ENCODE data around the gene DNAJB1. TPM values are rescaled to one million over a fixed set of nuclear protein-coding genes. Genes with fewer than 3 reads are reported as not detected.
A peak's percentile ranks its signal among the peaks of the same experiment; 100 is the strongest.

DNAJB1 gene
- total and polyA plus RNA-seq, 2 of the 13 experiments (the other 11 are each of a cell fraction or from before 2014, with no cell fraction given), result 87.5 to 97.3 TPM

DNA sequence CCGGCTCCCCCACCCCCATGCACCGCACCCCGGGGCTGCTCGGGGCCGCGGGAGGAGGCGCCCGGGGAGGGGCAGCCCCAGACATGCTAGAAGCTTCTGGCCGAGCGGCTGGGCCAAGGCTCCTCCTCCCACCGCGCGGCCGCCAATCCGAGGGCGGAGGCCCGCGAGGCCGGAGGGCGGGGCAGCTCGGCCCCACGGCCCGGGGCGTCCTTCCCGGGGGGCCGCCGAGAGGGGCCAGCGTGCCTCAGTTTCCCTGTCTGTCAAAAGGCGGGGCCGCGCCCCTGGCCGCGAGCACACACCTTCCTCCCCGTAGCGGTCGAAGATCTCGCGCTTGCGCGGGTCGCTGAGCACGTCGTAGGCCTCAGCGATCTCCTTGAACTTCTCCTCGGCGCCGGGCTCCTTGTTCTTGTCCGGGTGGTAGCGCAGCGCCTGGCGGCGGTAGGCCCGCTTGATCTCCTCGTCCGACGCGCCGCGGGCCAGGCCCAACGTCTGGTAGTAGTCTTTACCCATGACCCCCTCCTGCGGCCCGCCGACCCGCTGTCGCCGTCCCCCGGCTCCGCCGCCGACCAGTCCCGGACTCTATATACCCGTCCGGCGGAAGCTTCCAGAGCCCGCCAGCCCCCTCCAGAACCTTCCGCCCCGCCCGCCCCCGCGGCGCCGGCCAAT is at the start of gene DNAJB1 (continued):
- TF ChIP-seq, protein P1, sequence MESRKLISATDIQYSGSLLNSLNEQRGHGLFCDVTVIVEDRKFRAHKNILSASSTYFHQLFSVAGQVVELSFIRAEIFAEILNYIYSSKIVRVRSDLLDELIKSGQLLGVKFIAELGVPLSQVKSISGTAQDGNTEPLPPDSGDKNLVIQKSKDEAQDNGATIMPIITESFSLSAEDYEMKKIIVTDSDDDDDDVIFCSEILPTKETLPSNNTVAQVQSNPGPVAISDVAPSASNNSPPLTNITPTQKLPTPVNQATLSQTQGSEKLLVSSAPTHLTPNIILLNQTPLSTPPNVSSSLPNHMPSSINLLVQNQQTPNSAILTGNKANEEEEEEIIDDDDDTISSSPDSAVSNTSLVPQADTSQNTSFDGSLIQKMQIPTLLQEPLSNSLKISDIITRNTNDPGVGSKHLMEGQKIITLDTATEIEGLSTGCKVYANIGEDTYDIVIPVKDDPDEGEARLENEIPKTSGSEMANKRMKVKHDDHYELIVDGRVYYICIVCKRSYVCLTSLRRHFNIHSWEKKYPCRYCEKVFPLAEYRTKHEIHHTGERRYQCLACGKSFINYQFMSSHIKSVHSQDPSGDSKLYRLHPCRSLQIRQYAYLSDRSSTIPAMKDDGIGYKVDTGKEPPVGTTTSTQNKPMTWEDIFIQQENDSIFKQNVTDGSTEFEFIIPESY (CRISPR knock-in tag; IDR thresholded peaks at IDR 0.05), result no peak
- TF ChIP-seq, protein P2, sequence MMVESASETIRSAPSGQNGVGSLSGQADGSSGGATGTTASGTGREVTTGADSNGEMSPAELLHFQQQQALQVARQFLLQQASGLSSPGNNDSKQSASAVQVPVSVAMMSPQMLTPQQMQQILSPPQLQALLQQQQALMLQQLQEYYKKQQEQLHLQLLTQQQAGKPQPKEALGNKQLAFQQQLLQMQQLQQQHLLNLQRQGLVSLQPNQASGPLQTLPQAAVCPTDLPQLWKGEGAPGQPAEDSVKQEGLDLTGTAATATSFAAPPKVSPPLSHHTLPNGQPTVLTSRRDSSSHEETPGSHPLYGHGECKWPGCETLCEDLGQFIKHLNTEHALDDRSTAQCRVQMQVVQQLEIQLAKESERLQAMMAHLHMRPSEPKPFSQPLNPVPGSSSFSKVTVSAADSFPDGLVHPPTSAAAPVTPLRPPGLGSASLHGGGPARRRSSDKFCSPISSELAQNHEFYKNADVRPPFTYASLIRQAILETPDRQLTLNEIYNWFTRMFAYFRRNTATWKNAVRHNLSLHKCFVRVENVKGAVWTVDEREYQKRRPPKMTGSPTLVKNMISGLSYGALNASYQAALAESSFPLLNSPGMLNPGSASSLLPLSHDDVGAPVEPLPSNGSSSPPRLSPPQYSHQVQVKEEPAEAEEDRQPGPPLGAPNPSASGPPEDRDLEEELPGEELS (CRISPR knock-in tag; IDR thresholded peaks at IDR 0.05), result peak; percentile 46
- no peak for TF ChIP-seq NR3C1 (CRISPR knock-in tag; IDR thresholded peaks at IDR 0.05)
- TF ChIP-seq, protein P3, sequence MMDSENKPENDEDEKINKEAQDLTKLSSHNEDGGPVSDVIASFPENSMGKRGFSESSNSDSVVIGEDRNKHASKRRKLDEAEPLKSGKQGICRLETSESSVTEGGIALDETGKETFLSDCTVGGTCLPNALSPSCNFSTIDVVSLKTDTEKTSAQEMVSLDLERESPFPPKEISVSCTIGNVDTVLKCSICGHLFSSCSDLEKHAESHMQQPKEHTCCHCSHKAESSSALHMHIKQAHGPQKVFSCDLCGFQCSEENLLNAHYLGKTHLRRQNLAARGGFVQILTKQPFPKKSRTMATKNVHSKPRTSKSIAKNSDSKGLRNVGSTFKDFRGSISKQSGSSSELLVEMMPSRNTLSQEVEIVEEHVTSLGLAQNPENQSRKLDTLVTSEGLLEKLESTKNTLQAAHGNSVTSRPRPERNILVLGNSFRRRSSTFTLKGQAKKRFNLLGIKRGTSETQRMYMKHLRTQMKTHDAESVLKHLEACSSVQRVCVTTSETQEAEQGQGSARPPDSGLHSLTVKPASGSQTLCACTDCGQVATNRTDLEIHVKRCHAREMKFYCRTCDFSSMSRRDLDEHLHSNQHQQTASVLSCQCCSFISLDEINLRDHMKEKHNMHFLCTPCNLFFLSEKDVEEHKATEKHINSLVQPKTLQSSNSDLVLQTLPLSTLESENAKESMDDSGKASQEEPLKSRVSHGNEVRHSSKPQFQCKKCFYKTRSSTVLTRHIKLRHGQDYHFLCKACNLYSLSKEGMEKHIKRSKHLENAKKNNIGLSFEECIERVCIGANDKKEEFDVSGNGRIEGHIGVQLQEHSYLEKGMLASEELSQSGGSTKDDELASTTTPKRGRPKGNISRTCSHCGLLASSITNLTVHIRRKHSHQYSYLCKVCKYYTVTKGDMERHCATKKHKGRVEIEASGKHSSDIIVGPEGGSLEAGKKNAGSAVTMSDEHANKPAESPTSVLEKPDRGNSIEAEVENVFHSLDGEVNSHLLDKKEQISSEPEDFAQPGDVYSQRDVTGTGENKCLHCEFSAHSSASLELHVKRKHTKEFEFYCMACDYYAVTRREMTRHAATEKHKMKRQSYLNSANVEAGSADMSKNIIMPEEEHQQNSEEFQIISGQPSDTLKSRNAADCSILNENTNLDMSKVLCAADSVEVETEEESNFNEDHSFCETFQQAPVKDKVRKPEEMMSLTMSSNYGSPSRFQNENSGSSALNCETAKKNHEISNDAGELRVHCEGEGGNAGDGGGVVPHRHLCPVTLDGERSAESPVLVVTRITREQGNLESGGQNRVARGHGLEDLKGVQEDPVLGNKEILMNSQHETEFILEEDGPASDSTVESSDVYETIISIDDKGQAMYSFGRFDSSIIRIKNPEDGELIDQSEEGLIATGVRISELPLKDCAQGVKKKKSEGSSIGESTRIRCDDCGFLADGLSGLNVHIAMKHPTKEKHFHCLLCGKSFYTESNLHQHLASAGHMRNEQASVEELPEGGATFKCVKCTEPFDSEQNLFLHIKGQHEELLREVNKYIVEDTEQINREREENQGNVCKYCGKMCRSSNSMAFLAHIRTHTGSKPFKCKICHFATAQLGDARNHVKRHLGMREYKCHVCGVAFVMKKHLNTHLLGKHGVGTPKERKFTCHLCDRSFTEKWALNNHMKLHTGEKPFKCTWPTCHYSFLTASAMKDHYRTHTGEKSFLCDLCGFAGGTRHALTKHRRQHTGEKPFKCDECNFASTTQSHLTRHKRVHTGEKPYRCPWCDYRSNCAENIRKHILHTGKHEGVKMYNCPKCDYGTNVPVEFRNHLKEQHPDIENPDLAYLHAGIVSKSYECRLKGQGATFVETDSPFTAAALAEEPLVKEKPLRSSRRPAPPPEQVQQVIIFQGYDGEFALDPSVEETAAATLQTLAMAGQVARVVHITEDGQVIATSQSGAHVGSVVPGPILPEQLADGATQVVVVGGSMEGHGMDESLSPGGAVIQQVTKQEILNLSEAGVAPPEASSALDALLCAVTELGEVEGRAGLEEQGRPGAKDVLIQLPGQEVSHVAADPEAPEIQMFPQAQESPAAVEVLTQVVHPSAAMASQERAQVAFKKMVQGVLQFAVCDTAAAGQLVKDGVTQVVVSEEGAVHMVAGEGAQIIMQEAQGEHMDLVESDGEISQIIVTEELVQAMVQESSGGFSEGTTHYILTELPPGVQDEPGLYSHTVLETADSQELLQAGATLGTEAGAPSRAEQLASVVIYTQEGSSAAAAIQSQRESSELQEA (CRISPR knock-in tag; IDR thresholded peaks at IDR 0.05; ENCODE audit: not compliant biosample characterization), result no peak
- TF ChIP-seq NR2F1 (CRISPR knock-in tag; IDR thresholded peaks at IDR 0.05), result no peak
- TF ChIP-seq, protein P4, sequence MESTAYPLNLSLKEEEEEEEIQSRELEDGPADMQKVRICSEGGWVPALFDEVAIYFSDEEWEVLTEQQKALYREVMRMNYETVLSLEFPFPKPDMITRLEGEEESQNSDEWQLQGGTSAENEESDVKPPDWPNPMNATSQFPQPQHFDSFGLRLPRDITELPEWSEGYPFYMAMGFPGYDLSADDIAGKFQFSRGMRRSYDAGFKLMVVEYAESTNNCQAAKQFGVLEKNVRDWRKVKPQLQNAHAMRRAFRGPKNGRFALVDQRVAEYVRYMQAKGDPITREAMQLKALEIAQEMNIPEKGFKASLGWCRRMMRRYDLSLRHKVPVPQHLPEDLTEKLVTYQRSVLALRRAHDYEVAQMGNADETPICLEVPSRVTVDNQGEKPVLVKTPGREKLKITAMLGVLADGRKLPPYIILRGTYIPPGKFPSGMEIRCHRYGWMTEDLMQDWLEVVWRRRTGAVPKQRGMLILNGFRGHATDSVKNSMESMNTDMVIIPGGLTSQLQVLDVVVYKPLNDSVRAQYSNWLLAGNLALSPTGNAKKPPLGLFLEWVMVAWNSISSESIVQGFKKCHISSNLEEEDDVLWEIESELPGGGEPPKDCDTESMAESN (CRISPR knock-in tag; conservative IDR thresholded peaks at IDR 0.05), result peak; percentile 78
- TF ChIP-seq, protein P5, sequence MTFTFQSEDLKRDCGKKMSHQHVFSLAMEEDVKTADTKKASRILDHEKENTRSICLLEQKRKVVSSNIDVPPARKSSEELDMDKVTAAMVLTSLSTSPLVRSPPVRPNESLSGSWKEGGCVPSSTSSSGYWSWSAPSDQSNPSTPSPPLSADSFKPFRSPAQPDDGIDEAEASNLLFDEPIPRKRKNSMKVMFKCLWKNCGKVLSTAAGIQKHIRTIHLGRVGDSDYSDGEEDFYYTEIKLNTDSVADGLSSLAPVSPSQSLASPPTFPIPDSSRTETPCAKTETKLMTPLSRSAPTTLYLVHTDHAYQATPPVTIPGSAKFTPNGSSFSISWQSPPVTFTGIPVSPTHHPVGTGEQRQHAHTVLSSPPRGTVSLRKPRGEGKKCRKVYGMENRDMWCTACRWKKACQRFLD (CRISPR knock-in tag; IDR thresholded peaks at IDR 0.05; ENCODE audit: borderline replicate concordance), result 0 out of 2 replicates have a peak, but pooled peaks have one; percentile 60
- peak; percentile 50; the same call in 1 of the 2 replicates for TF ChIP-seq ZNF343 (CRISPR knock-in tag; IDR thresholded peaks at IDR 0.05)
- peak; percentile 50; the same call in 1 of the 2 replicates for TF ChIP-seq NFKB2 (CRISPR knock-in tag; IDR thresholded peaks at IDR 0.05; ENCODE audit: borderline replicate concordance)
- no peak; the same call in 1 of the 2 replicates for TF ChIP-seq ZNF782 (CRISPR knock-in tag; IDR thresholded peaks at IDR 0.05; ENCODE audit: borderline replicate concordance)
